HCT116 (cell line): Measurements from ENCODE around the gene EFEMP2. TPM values are rescaled to one million over a fixed set of nuclear protein-coding genes. Genes with fewer than 3 reads are reported as not detected.
A peak's percentile ranks its signal among the peaks of the same experiment; 100 is the strongest.

Experiments
- ATAC-seq: fragments of 200-7000 bp; cut with Tn5 transposase; 2 replicates; pipeline ENCODE4 v1.9.1; 2020; ENCODE audit warnings: mild to moderate bottlenecking, moderate library complexity
- BruUV-seq: library from RNA; stranded (reverse); fragments of 400-500 nt; replicated peaks from 2 replicates; lab custom pipeline; 2021; lab: Mats Ljungman, UMichigan
- CTCF ChIA-PET: fragments of 300-600 bp; sonication (Branson Sonifier 250); formaldehyde crosslinking; loops from one replicate; lab custom pipeline; 2021; ENCODE audit warnings: antibody characterized with exemption; lab: Charles Lee
- POLR2A ChIA-PET: fragments of 300-600, 350-600 bp; sonication (Branson Sonifier 250); formaldehyde crosslinking; loops from one replicate; lab custom pipeline; 2021; ENCODE audit warnings: antibody characterized with exemption; lab: Charles Lee
- RAD21 ChIA-PET, 2 experiments: fragments of 300-600 bp; sonication (Branson Sonifier 250); formaldehyde crosslinking; loops; one replicate each; lab custom pipeline; 2023; ENCODE audit warnings: low total read pairs in 2 of 2; ENCODE audit not compliant: uncharacterized antibody in 2 of 2, unreplicated experiment in 2 of 2, low non-redundant PET in 1 of 2; lab: Charles Lee
- DNase-seq: peaks from one replicate; pipeline ENCODE4 v3.0.0-alpha.2; 2010; ENCODE audit warnings: low read depth, low spot score
- H2AFZ ChIP-seq: fragments of 200-600 bp; shearing (Covaris generic), sonication (generic); 2 replicates; pipeline ENCODE4 v1.6.1; 2017; ENCODE audit warnings: low read depth, mixed run types, mixed read lengths, antibody characterized with exemption, low read length; ENCODE audit not compliant: poor library complexity, severe bottlenecking
- H3K27ac ChIP-seq: 2 replicates; pipeline ENCODE4 v1.5.1; 2012; ENCODE audit warnings: low read depth, low read length
- H3K27me3 ChIP-seq: fragments of 200-600 bp; sonication (generic); 2 replicates; pipeline ENCODE4 v1.6.1; 2016; ENCODE audit warnings: mixed run types, low read length, mixed read lengths; ENCODE audit not compliant: insufficient read depth
- H3K36me3 ChIP-seq, 2 experiments: fragments of 200-500 bp in 1 of 2; fragments of 200-600 bp in 1 of 2; sonication (Bioruptor generic) in 1 of 2; sonication (generic) in 1 of 2; 2 replicates each; pipeline versions ENCODE4 v1.5.1 to v1.6.1; 2014 to 2016; ENCODE audit warnings: low read length in 2 of 2, inconsistent platforms in 1 of 2, mixed read lengths in 1 of 2, mixed run types in 1 of 2; ENCODE audit not compliant: insufficient read depth in 2 of 2, control insufficient read depth in 1 of 2
- H3K4me1 ChIP-seq, 2 experiments: fragments of 200-600 bp in 1 of 2; sonication (generic) in 1 of 2; 2 replicates each; pipeline versions ENCODE4 v1.5.1 to v1.6.1; 2012 to 2017; ENCODE audit warnings: low read length in 2 of 2, inconsistent platforms in 1 of 2, mild to moderate bottlenecking in 1 of 2, mixed read lengths in 1 of 2, mixed run types in 1 of 2, moderate library complexity in 1 of 2; ENCODE audit not compliant: insufficient read depth in 2 of 2, control insufficient read depth in 1 of 2
- H3K4me2 ChIP-seq: fragments of 200-600 bp; sonication (generic); 2 replicates; pipeline ENCODE4 v1.6.1; 2017; ENCODE audit warnings: mixed run types, low read length, mixed read lengths
- H3K4me3 ChIP-seq, 2 experiments: fragments of 200-600 bp in 1 of 2; sonication (generic) in 1 of 2; replicated peaks in 1 of 2; 2 replicates each; pipeline ENCODE4 v1.5.1; 2011 to 2016; ENCODE audit warnings: low read length in 2 of 2, control low read depth in 1 of 2, low read depth in 1 of 2, mild to moderate bottlenecking in 1 of 2, mixed read lengths in 1 of 2, mixed run types in 1 of 2
- H3K79me2 ChIP-seq: fragments of 200-600 bp; sonication (generic); 2 replicates; pipeline ENCODE4 v1.6.1; 2017; ENCODE audit warnings: mild to moderate bottlenecking, mixed run types, low read length, moderate library complexity, mixed read lengths; ENCODE audit not compliant: insufficient read depth
- H3K9ac ChIP-seq: fragments of 200-600 bp; sonication (generic); 2 replicates; pipeline ENCODE4 v1.6.1; 2016; ENCODE audit warnings: low read length, mixed read lengths
- H3K9me2 ChIP-seq: fragments of 200-600 bp; sonication (generic), shearing (Covaris generic); 2 replicates; pipeline ENCODE4 v1.6.1; 2017; ENCODE audit warnings: mixed run types, mild to moderate bottlenecking, moderate library complexity; ENCODE audit not compliant: insufficient read depth
- H3K9me3 ChIP-seq, 2 experiments: fragments of 200-500 bp in 1 of 2; fragments of 200-600 bp in 1 of 2; sonication (Bioruptor generic) in 1 of 2; sonication (generic) in 1 of 2; 2 replicates each; pipeline ENCODE4 v1.6.1; 2014 to 2017; ENCODE audit warnings: low read length in 2 of 2, mixed read lengths in 2 of 2, inconsistent platforms in 1 of 2, low read depth in 1 of 2, mild to moderate bottlenecking in 1 of 2, mixed run types in 1 of 2, moderate library complexity in 1 of 2; ENCODE audit not compliant: control insufficient read depth in 1 of 2, insufficient read depth in 1 of 2
- H4K20me1 ChIP-seq: fragments of 200-600 bp; sonication (generic), shearing (Covaris generic); 2 replicates; pipeline ENCODE4 v1.6.1; 2017; ENCODE audit warnings: mixed run types, mild to moderate bottlenecking, moderate library complexity; ENCODE audit not compliant: insufficient read depth
- CBX3 ChIP-seq: IDR thresholded peaks from 2 replicates; pipeline ENCODE4 v1.6.1; 2012; ENCODE audit warnings: low read depth
- CEBPB ChIP-seq: IDR thresholded peaks from 2 replicates; pipeline ENCODE4 v1.6.1; 2012; ENCODE audit warnings: low read depth
- EGR1 ChIP-seq: IDR thresholded peaks from 2 replicates; pipeline ENCODE4 v1.6.1; 2012; ENCODE audit warnings: low read depth
- ELF1 ChIP-seq: IDR thresholded peaks from 2 replicates; pipeline ENCODE4 v1.6.1; 2012; ENCODE audit warnings: low read depth, borderline replicate concordance
- EZH2 ChIP-seq: fragments of 200-600 bp; sonication (generic); IDR thresholded peaks from 2 replicates; pipeline ENCODE4 v1.6.1; 2017; ENCODE audit warnings: antibody characterized with exemption, mixed run types
- EZH2phosphoT487 ChIP-seq: fragments of 200-600 bp; IDR thresholded peaks from 2 replicates; pipeline ENCODE4 v1.6.1; 2018; ENCODE audit warnings: antibody characterized with exemption, borderline replicate concordance
- JUND ChIP-seq: IDR thresholded peaks from 2 replicates; pipeline ENCODE4 v1.6.1; 2012
- POLR2A ChIP-seq: IDR thresholded peaks from 2 replicates; pipeline ENCODE4 v1.7.0; 2011; ENCODE audit warnings: borderline replicate concordance; ENCODE audit not compliant: insufficient read depth, insufficient read length; ENCODE audit errors: extremely low read depth
- POLR2AphosphoS5 ChIP-seq: IDR thresholded peaks from 2 replicates; pipeline ENCODE4 v1.6.1; 2011; ENCODE audit warnings: mild to moderate bottlenecking, low read depth, low read length, moderate library complexity
- TCF7L2 ChIP-seq: IDR thresholded peaks from 2 replicates; pipeline ENCODE4 v1.7.0; 2011; ENCODE audit warnings: borderline replicate concordance, inconsistent platforms; ENCODE audit not compliant: insufficient read depth, insufficient read length; ENCODE audit errors: extremely low read depth
- YY1 ChIP-seq: IDR thresholded peaks from 2 replicates; pipeline ENCODE4 v1.6.1; 2011; ENCODE audit warnings: low read length, low read depth, moderate library complexity, mild to moderate bottlenecking; ENCODE audit not compliant: insufficient replicate concordance; ENCODE audit errors: extremely low read depth
- ZFX ChIP-seq: fragments of 450-650 bp; IDR thresholded peaks from 2 replicates; pipeline ENCODE4 v1.6.1; 2017
- intact Hi-C: fragments of 100-400 bp; cut with micrococcal nuclease; formaldehyde crosslinking; loops from 2 replicates; pipeline ENCODE4 v1.10.0; 2022
- total RNA-seq: library from RNA; stranded (reverse); gene quantifications from one replicate; pipeline ENCODE4 v1.2.1, GENCODE V29; 2021; ENCODE audit not compliant: unreplicated experiment
- TF ChIP-seq, protein P1 (sequence below): IDR thresholded peaks from 2 replicates; pipeline ENCODE4 v1.6.1; 2011; ENCODE audit warnings: mild to moderate bottlenecking, low read length, moderate library complexity; ENCODE audit not compliant: insufficient replicate concordance; ENCODE audit errors: extremely low read depth
- TF ChIP-seq, protein P2 (sequence below): IDR thresholded peaks from 2 replicates; pipeline ENCODE4 v1.6.1; 2012
- TF ChIP-seq, protein P3 (sequence below): IDR thresholded peaks from 2 replicates; pipeline ENCODE4 v1.6.1; 2012; ENCODE audit warnings: low read depth
- TF ChIP-seq, protein P4 (sequence below), 3 experiments: fragments of 200-600 bp in 1 of 3; sonication (generic) in 1 of 3; IDR thresholded peaks in 2 of 3; conservative IDR thresholded peaks in 1 of 3; 2 replicates each; pipeline ENCODE4 v1.5.1; 2012 to 2017; ENCODE audit warnings: low read depth in 2 of 3, low read length in 2 of 3, antibody characterized with exemption in 1 of 3, borderline replicate concordance in 1 of 3, control low read depth in 1 of 3, mild to moderate bottlenecking in 1 of 3, mixed read lengths in 1 of 3, mixed run types in 1 of 3, moderate library complexity in 1 of 3; ENCODE audit not compliant: insufficient read depth in 1 of 3

EFEMP2 gene
- total RNA-seq, 1 experiment from 2014 or later, result 8.4 TPM

DNA sequence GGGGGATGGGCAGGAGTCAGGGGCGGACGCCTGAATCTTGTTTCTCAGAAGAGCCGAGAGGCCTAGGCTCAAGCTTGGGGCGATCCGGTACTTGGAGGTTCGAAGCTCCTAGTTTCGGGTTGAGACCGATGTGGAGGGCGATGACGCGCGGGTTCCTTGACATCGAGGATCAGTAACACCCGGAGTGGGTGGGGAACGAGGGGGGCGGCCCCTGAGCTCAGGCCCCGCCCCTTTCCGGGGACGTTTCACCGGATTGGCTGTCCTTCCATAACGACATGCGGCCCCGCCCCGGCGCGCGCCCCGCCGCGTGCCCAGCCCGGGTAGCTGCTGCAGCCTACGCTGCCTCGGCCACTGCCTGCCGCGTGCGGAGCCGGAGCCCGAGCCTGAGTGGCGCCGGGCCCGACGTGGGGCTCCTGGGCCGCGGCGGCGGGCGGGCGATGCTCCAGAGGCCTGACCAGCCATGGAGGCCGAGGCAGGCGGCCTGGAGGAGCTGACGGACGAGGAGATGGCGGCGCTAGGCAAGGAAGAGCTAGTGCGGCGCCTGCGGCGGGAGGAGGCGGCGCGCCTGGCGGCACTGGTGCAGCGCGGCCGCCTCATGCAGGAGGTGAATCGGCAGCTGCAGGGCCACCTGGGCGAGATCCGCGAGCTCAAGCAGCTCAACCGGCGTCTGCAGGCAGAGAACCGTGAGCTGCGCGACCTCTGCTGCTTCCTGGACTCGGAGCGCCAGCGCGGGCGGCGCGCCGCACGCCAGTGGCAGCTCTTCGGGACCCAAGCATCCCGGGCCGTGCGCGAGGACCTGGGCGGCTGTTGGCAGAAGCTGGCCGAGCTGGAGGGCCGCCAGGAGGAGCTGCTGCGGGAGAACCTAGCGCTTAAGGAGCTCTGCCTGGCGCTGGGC is 18.0 kb upstream of the EFEMP2 start, which contains the start of gene CCDC85B:
TSS of gene CCDC85B (plus strand) at position 350 of the 895 bp plus-strand sequence. CDS start at position 461, 111 bp downstream.
- peak; percentile 56 for ATAC-seq
- Histone ChIP-seq H3K27ac (peak within 1 kb of the TSS; percentile 97), H3K4me1 (peaks cover 16 to 79% of the 10 kb centered on the region in 2 experiments), H3K9ac (peak within 1 kb of the TSS; percentile 87), H2AFZ (no peak within 1 kb of the TSS), H3K27me3 (no peaks in the 10 kb centered on the region), H3K9me3 (no peaks in the 10 kb centered on the region), H4K20me1 (peaks cover 10% of the 10 kb centered on the region; the same call in 1 of the 2 replicates), H3K36me3 (peaks cover 15 to 35% of the 10 kb centered on the region in 2 experiments), H3K4me2 (peak within 1 kb of the TSS; percentile 98), H3K79me2 (peaks cover 59% of the 10 kb centered on the region), H3K4me3 (peak within 1 kb of the TSS; percentile 90 to 92), H3K9me2 (no peaks in the 10 kb centered on the region)
- RAD21 ChIA-PET, result interaction anchor here in 1 of 2 experiments (0.7 to 3.0 kb wide), 3 partner anchors 13 to 27 kb away, joined by 3 to 10 read pairs (median 3); no protein-coding TSS in a partner anchor
- TF ChIP-seq EZH2phosphoT487 (no peak), CBX3 (no peak), CEBPB (no peak), YY1 (peak; percentile 55), POLR2AphosphoS5 (peak; percentile 97), JUND (no peak), ELF1 (no peak), POLR2A (peak; percentile 98), ZFX (peak; percentile 88; the same call in 1 of the 2 replicates), EGR1 (no peak), EZH2 (no peak), TCF7L2 (peak; percentile 36)
- TF ChIP-seq, protein P1, sequence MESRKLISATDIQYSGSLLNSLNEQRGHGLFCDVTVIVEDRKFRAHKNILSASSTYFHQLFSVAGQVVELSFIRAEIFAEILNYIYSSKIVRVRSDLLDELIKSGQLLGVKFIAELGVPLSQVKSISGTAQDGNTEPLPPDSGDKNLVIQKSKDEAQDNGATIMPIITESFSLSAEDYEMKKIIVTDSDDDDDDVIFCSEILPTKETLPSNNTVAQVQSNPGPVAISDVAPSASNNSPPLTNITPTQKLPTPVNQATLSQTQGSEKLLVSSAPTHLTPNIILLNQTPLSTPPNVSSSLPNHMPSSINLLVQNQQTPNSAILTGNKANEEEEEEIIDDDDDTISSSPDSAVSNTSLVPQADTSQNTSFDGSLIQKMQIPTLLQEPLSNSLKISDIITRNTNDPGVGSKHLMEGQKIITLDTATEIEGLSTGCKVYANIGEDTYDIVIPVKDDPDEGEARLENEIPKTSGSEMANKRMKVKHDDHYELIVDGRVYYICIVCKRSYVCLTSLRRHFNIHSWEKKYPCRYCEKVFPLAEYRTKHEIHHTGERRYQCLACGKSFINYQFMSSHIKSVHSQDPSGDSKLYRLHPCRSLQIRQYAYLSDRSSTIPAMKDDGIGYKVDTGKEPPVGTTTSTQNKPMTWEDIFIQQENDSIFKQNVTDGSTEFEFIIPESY, result peak; percentile 35
- TF ChIP-seq, protein P2, sequence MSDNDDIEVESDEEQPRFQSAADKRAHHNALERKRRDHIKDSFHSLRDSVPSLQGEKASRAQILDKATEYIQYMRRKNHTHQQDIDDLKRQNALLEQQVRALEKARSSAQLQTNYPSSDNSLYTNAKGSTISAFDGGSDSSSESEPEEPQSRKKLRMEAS, result no peak
- TF ChIP-seq, protein P3, sequence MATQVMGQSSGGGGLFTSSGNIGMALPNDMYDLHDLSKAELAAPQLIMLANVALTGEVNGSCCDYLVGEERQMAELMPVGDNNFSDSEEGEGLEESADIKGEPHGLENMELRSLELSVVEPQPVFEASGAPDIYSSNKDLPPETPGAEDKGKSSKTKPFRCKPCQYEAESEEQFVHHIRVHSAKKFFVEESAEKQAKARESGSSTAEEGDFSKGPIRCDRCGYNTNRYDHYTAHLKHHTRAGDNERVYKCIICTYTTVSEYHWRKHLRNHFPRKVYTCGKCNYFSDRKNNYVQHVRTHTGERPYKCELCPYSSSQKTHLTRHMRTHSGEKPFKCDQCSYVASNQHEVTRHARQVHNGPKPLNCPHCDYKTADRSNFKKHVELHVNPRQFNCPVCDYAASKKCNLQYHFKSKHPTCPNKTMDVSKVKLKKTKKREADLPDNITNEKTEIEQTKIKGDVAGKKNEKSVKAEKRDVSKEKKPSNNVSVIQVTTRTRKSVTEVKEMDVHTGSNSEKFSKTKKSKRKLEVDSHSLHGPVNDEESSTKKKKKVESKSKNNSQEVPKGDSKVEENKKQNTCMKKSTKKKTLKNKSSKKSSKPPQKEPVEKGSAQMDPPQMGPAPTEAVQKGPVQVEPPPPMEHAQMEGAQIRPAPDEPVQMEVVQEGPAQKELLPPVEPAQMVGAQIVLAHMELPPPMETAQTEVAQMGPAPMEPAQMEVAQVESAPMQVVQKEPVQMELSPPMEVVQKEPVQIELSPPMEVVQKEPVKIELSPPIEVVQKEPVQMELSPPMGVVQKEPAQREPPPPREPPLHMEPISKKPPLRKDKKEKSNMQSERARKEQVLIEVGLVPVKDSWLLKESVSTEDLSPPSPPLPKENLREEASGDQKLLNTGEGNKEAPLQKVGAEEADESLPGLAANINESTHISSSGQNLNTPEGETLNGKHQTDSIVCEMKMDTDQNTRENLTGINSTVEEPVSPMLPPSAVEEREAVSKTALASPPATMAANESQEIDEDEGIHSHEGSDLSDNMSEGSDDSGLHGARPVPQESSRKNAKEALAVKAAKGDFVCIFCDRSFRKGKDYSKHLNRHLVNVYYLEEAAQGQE, result no peak
- TF ChIP-seq, protein P4, sequence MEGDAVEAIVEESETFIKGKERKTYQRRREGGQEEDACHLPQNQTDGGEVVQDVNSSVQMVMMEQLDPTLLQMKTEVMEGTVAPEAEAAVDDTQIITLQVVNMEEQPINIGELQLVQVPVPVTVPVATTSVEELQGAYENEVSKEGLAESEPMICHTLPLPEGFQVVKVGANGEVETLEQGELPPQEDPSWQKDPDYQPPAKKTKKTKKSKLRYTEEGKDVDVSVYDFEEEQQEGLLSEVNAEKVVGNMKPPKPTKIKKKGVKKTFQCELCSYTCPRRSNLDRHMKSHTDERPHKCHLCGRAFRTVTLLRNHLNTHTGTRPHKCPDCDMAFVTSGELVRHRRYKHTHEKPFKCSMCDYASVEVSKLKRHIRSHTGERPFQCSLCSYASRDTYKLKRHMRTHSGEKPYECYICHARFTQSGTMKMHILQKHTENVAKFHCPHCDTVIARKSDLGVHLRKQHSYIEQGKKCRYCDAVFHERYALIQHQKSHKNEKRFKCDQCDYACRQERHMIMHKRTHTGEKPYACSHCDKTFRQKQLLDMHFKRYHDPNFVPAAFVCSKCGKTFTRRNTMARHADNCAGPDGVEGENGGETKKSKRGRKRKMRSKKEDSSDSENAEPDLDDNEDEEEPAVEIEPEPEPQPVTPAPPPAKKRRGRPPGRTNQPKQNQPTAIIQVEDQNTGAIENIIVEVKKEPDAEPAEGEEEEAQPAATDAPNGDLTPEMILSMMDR (IDR thresholded peaks at IDR 0.05 in 2 of 3, conservative IDR thresholded peaks at IDR 0.05 in 1 of 3; ENCODE audit: borderline replicate concordance in 1 of 3, insufficient read depth in 1 of 3, low read depth in 2 of 3, low read length in 2 of 3), result peak in 2 of 3 experiments; percentile 5 to 14; a peak in 2 of 6 replicates
- CTCF ChIA-PET, result interaction anchor here (0.7 to 6.5 kb wide), 10 partner anchors 10 to 179 kb away, joined by 3 to 82 read pairs (median 9); partner anchors contain the start of genes BANF1, CFL1, FOSL1 and KAT5
- BruUV-seq, result no TSS peak
- DNase-seq, result peak; percentile 84
- intact Hi-C loops, result loop anchor here (1.0 kb wide), 2 partner anchors 25 to 99 kb away; no protein-coding TSS in a partner anchor
- POLR2A ChIA-PET, result interaction anchor here (0.6 to 8.5 kb wide), 24 partner anchors 9 to 467 kb away, joined by 3 to 124 read pairs (median 6); partner anchors contain the start of genes AP5B1, BANF1, CFL1 and EIF1AD
